Thyroid gland (tissue), 4 donors: ENCODE measurements around the gene KCNAB1. TPM values are rescaled to one million over a fixed set of nuclear protein-coding genes. Genes with fewer than 3 reads are reported as not detected.

Experiments used
- DNase-seq, 2 donors: peaks; one replicate each; pipeline ENCODE4 v3.0.0-alpha.2; 2019
- H3K27ac ChIP-seq, 3 donors: fragments of 200-600 bp; sonication (generic); 1 replicate in 2 of 3; 2 replicates in 1 of 3; pipeline ENCODE4 v1.5.1; 2016 to 2019; ENCODE audit warnings: mild to moderate bottlenecking in 1 of 3, moderate library complexity in 1 of 3
- H3K27me3 ChIP-seq: fragments of 200-600 bp; sonication (generic); one replicate; pipeline ENCODE4 v1.5.1; 2019
- H3K36me3 ChIP-seq, 2 donors: fragments of 200-600 bp; sonication (generic); one replicate each; pipeline ENCODE4 v1.5.1; 2016 to 2019
- H3K4me1 ChIP-seq, 2 donors: fragments of 200-600 bp; sonication (generic); one replicate each; pipeline ENCODE4 v1.5.1; 2017 to 2019
- H3K4me3 ChIP-seq, 3 donors: fragments of 200-600 bp; sonication (generic); replicated peaks in 1 of 3; 1 replicate in 2 of 3; 2 replicates in 1 of 3; pipeline ENCODE4 v1.5.1; 2016; ENCODE audit warnings: mild to moderate bottlenecking in 1 of 3
- H3K9me3 ChIP-seq: fragments of 200-600 bp; sonication (generic); one replicate; pipeline ENCODE4 v1.5.1; 2017
- POLR2A ChIP-seq, 2 donors: fragments of 450-650 bp; IDR thresholded peaks; one replicate each; pipeline ENCODE4 v1.6.1; 2017; ENCODE audit warnings: antibody characterized with exemption in 2 of 2, mild to moderate bottlenecking in 2 of 2, moderate library complexity in 1 of 2
- WGBS, 2 donors: methylation state at CpG; one replicate each; pipeline ENCODE4 v1.1.5; 2017; 5-methylcytosine and 5-hydroxymethylcytosine counted together
- intact Hi-C: fragments of 100-400 bp; cut with DNase I; formaldehyde crosslinking; loops from one replicate; pipeline ENCODE4 v1.15.1; 2023
- total RNA-seq, 4 donors: library from RNA; depleted of rRNA; stranded (reverse); fragments of >200 nt; gene quantifications; one replicate each; pipeline ENCODE4 v1.2.3, GENCODE V29; 2016
- TF ChIP-seq, protein P1 (sequence below), 6 experiments: fragments of 200-600 bp in 3 of 6; fragments of 450-650 bp in 3 of 6; sonication (generic) in 3 of 6; IDR thresholded peaks; one replicate each; pipeline ENCODE4 v1.5.1; 2016 to 2019; ENCODE audit warnings: antibody characterized with exemption in 6 of 6, mild to moderate bottlenecking in 2 of 6, inconsistent platforms in 1 of 6, moderate library complexity in 1 of 6

Gene KCNAB1
- total RNA-seq, 4 donors from 2014 or later, result 19.3 to 26.1 (median 22.9) TPM

DNA sequence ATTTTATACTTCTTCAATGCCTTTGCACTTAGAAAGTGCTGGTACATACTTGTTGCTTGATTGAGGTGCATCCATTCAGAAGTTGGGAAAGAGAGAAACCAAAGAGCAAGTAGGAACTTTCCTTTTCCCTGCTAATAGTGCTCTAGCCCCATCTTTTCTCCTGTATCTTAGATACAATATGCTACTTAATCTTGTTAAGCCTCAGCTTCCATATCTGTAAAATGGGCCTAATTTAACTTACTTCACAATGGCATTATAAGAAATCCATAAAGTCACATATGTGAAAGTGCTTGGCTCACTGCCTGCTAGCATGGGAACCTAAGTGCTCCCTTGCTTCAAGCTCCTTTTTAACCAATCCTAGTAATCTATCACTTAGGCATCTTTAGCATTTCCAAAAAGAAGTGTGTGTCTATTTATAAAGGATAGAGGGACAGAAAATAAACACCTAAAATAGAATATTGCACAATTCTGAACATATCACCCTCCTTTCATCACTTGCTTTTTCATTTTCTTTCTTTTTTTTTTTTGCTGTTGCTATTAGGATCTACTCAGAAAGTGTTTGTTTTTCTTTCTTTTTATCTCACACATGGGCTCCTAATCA is 28.1 kb downstream of the KCNAB1 start:
- Histone ChIP-seq H3K4me1 (peaks cover 0 to 2% of the 10 kb centered on the region in 2 donors), H3K4me3 (no peak overlapping the region), H3K9me3 (no peaks in the 10 kb centered on the region), H3K27me3 (no peaks in the 10 kb centered on the region), H3K36me3 (no peaks in the 10 kb centered on the region), H3K27ac (peak overlapping the region in 2 of 3 donors; percentile 15 to 50)
- no peak for TF ChIP-seq POLR2A (IDR thresholded peaks at IDR 0.05)
- TF ChIP-seq, protein P1, sequence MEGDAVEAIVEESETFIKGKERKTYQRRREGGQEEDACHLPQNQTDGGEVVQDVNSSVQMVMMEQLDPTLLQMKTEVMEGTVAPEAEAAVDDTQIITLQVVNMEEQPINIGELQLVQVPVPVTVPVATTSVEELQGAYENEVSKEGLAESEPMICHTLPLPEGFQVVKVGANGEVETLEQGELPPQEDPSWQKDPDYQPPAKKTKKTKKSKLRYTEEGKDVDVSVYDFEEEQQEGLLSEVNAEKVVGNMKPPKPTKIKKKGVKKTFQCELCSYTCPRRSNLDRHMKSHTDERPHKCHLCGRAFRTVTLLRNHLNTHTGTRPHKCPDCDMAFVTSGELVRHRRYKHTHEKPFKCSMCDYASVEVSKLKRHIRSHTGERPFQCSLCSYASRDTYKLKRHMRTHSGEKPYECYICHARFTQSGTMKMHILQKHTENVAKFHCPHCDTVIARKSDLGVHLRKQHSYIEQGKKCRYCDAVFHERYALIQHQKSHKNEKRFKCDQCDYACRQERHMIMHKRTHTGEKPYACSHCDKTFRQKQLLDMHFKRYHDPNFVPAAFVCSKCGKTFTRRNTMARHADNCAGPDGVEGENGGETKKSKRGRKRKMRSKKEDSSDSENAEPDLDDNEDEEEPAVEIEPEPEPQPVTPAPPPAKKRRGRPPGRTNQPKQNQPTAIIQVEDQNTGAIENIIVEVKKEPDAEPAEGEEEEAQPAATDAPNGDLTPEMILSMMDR (IDR thresholded peaks at IDR 0.05), result no peak
- intact Hi-C loops, result loop anchor here (5.0 kb wide), 1 partner anchor 934 kb away; no protein-coding TSS in a partner anchor
- DNase-seq, result no peak

DNA sequence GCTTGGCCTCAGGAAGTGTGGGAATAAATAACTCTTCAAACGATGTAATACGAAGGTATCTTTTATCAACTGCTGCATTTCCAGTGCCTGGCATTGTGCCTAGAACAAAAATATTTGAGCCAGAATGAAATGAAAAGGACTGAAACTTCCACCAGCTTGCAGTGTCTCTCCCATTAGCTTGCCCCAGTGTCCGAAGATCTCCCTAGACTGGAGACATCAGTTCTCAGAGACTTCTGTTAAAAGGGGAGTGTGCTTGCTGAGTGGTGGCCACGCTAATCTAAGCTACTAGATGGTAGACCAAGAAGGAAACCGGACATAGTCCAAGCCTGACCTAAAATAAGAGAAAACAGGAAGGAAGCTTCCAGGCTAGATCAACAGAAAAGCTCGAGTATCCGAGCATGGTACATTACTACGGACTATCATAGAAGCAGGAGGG is 28.6 kb downstream of the KCNAB1 start:
- no peak overlapping the region for H3K4me3 ChIP-seq
- no peaks in the 10 kb centered on the region for H3K4me1 ChIP-seq
- 42 to 52% methylated on average over 8 of the region's 8 CpGs for WGBS, 2 donors
- no peak for TF ChIP-seq POLR2A (IDR thresholded peaks at IDR 0.05)
- TF ChIP-seq, protein P1 (IDR thresholded peaks at IDR 0.05), result no peak
- H3K27ac ChIP-seq, result peak overlapping the region; percentile 9 to 50 (median 15)
- intact Hi-C loops, result loop anchor here (5.0 kb wide), 1 partner anchor 933 kb away; no protein-coding TSS in a partner anchor
- no peaks in the 10 kb centered on the region for H3K9me3 ChIP-seq
- no peaks in the 10 kb centered on the region for H3K36me3 ChIP-seq
- no peaks in the 10 kb centered on the region for H3K27me3 ChIP-seq
- DNase-seq, result no peak

DNA sequence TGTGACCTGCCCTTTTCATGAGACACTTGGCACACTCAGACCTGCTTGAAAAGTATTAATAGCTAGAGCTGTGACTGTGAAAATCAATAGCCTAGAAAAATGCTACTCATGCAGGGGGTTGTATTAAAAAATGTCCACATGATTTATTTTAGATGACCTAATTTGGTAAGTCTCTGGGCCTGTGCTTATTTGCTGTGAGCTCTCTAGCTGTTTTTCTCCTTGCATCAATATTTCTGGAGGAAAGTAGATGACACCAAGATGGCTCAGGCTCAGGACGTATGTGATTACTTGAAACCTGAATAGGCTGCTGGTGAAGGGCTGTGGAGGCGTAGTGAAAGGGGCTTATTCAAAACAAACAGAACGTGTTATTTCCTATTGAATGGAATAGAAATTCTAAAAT is 29.5 kb downstream of the KCNAB1 start:
- Histone ChIP-seq H3K27ac (peak overlapping the region in 2 of 3 donors; percentile 4 to 15), H3K9me3 (no peaks in the 10 kb centered on the region), H3K4me1 (no peaks in the 10 kb centered on the region), H3K36me3 (no peaks in the 10 kb centered on the region), H3K4me3 (no peak overlapping the region), H3K27me3 (no peaks in the 10 kb centered on the region)
- TF ChIP-seq, protein P1 (IDR thresholded peaks at IDR 0.05), result no peak
- no peak for TF ChIP-seq POLR2A (IDR thresholded peaks at IDR 0.05)
- DNase-seq, result no peak
- intact Hi-C loops, result loop anchor here (5.0 kb wide), 2 partner anchors 357 to 932 kb away; no protein-coding TSS in a partner anchor
- 67 to 71% methylated on average over 3 of the region's 3 CpGs for WGBS, 2 donors

DNA sequence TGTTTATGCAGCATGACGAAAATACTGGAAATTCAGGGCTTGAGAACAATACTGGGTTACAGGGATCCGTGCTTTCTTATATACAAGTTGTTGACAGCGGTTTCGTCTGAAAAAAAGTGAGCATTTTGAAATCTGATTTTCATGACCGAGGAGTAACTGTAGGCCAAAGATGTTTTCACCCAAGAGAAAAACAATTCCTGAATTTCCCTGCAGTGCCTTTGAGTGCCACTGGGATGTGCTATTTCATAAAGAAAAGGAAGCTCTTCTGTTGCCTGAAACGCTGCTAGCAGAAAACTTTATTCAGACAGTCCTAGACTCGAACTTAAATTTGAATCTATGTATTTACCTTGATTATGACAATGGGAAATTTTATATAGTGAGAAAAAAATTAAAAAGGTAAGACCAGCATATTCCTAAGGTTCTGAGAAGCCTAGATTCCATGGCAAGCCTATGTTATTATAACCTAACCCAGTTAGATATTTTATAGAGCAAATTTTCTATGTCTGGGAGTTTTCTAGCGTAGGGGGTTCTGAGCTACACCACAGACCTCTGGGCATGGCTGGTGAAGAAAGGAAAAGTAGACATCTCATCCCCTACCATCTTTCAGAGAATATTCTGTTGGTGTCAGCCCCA is 30.2 kb downstream of the KCNAB1 start:
- no peaks in the 10 kb centered on the region for H3K27me3 ChIP-seq
- WGBS, 2 donors, result 23 to 24% methylated on average over 8 of the region's 8 CpGs
- H3K36me3 ChIP-seq, result no peaks in the 10 kb centered on the region
- H3K9me3 ChIP-seq, result no peaks in the 10 kb centered on the region
- no peaks in the 10 kb centered on the region for H3K4me1 ChIP-seq
- peak; percentile 47 for DNase-seq
- TF ChIP-seq, protein P1 (IDR thresholded peaks at IDR 0.05), result peak; percentile 61 to 94 (median 90)
- TF ChIP-seq POLR2A (IDR thresholded peaks at IDR 0.05), result no peak
- intact Hi-C loops, result loop anchor here (5.0 kb wide), 1 partner anchor 357 kb away; no protein-coding TSS in a partner anchor
- no peak overlapping the region for H3K4me3 ChIP-seq
- peak overlapping the region in 2 of 3 donors; percentile 4 to 15 for H3K27ac ChIP-seq
